NCI-H187 treated with DMSO at 0.1 percent for 48 hours (cell line): Measurements from ENCODE around the gene MAGEA12.
"Not testable (repeated sequence)": the region's sequence is repeated elsewhere in the genome, so short reads cannot be mapped to it uniquely, and the experiment has no call there.

ENCODE experiments used
- DNase-seq: peaks from one replicate; lab custom pipeline; 2025; lab: John Stamatoyannopoulos, UW

MAGEA12 gene

GRCh38 chrX:152733261-152733975, at the start of gene MAGEA12, which contains the start of gene CSAG1:
Gene MAGEA12, plus strand, starts transcription at chrX:152733757. Its CDS starts 2,405 bp downstream, at chrX:152736162.
Gene CSAG1, minus strand, starts transcription at chrX:152733721. Its CDS starts 1,261 bp downstream, at chrX:152732460.
- DNase-seq = peak; percentile 53

- not testable (repeated sequence) for DNase-seq
These were observed 35.3 kb upstream of the MAGEA12 start, which contains the start of gene MAGEA3 for GRCh38 chrX:152697952-152698931. Gene MAGEA3, plus strand, starts transcription at chrX:152698794. Its CDS starts 2,039 bp downstream, at chrX:152700833.

GRCh38 chrX:152700390-152700789, 33.2 kb upstream of the MAGEA12 start:
- DNase-seq = not testable (repeated sequence)

GRCh38 chrX:152706500-152706899, 27.1 kb upstream of the MAGEA12 start:
- not testable (repeated sequence) for DNase-seq

GRCh38 chrX:152709173-152709572, 24.4 kb upstream of the MAGEA12 start, which contains the start of gene CSAG2:
Gene CSAG2, minus strand, starts transcription at chrX:152709273. Its CDS starts 161 bp downstream, at chrX:152709112.
- DNase-seq = not testable (repeated sequence)

GRCh38 chrX:152713195-152713594, 20.4 kb upstream of the MAGEA12 start:
- not testable (repeated sequence) for DNase-seq

GRCh38 chrX:152713815-152714787, 19.5 kb upstream of the MAGEA12 start, which contains the start of gene MAGEA2B:
Gene MAGEA2B, plus strand, starts transcription at chrX:152714628. Its CDS starts 2,479 bp downstream, at chrX:152717107.
- not testable (repeated sequence) for DNase-seq

GRCh38 chrX:152725409-152725808, 8.1 kb upstream of the MAGEA12 start:
- DNase-seq = no peak

GRCh38 chrX:152734143-152734858, 744 bp downstream of the MAGEA12 start:
- DNase-seq = not testable (repeated sequence)

- DNase-seq = no peak
These were observed 1.5 kb downstream of the MAGEA12 start for GRCh38 chrX:152735101-152735500.

- no peak for DNase-seq
These were observed 2.4 kb downstream of the MAGEA12 start for GRCh38 chrX:152735860-152736511.

- DNase-seq = not testable (repeated sequence)
These were observed 3.0 kb downstream of the MAGEA12 start for GRCh38 chrX:152736528-152736927.

- no peak for DNase-seq
These were observed 5.0 kb downstream of the MAGEA12 start for GRCh38 chrX:152738560-152738959.

GRCh38 chrX:152753686-152754650, 20.4 kb downstream of the MAGEA12 start, which contains the start of gene MAGEA2:
Gene MAGEA2, minus strand, starts transcription at chrX:152753842. Its CDS starts 2,479 bp downstream, at chrX:152751363.
- DNase-seq = not testable (repeated sequence)

GRCh38 chrX:152754871-152755270, 21.3 kb downstream of the MAGEA12 start:
- not testable (repeated sequence) for DNase-seq

- DNase-seq = not testable (repeated sequence)
These were observed 25.4 kb downstream of the MAGEA12 start, which contains the start of gene CSAG3 for GRCh38 chrX:152758918-152759317. Gene CSAG3, plus strand, starts transcription at chrX:152759218.

- DNase-seq = not testable (repeated sequence)
These were observed 26.0 kb downstream of the MAGEA12 start for GRCh38 chrX:152759544-152759943.

- DNase-seq = not testable (repeated sequence)
These were observed 28.0 kb downstream of the MAGEA12 start for GRCh38 chrX:152761582-152761981.
